HG02938 (cell line): ENCODE data around the gene EPC2.
"Not testable (repeated sequence)": the region's sequence is repeated elsewhere in the genome, so short reads cannot be mapped to it uniquely, and the experiment has no call there.

ENCODE experiments used
- ATAC-seq: cut with Tn5 transposase; IDR thresholded peaks from one replicate; pipeline ENCODE4 v1.9.1; 2021; ENCODE audit warnings: mild to moderate bottlenecking, moderate library complexity; ENCODE audit not compliant: unreplicated experiment

The EPC2 gene

GRCh38 chr2:148670773-148671172 lies 26.2 kb downstream of the EPC2 start:
- ATAC-seq = no peak

GRCh38 chr2:148674063-148675020 lies 29.8 kb downstream of the EPC2 start:
- ATAC-seq = no peak

- ATAC-seq = no peak
Measured at GRCh38 chr2:148675708-148676107, 31.2 kb downstream of the EPC2 start.

DNA sequence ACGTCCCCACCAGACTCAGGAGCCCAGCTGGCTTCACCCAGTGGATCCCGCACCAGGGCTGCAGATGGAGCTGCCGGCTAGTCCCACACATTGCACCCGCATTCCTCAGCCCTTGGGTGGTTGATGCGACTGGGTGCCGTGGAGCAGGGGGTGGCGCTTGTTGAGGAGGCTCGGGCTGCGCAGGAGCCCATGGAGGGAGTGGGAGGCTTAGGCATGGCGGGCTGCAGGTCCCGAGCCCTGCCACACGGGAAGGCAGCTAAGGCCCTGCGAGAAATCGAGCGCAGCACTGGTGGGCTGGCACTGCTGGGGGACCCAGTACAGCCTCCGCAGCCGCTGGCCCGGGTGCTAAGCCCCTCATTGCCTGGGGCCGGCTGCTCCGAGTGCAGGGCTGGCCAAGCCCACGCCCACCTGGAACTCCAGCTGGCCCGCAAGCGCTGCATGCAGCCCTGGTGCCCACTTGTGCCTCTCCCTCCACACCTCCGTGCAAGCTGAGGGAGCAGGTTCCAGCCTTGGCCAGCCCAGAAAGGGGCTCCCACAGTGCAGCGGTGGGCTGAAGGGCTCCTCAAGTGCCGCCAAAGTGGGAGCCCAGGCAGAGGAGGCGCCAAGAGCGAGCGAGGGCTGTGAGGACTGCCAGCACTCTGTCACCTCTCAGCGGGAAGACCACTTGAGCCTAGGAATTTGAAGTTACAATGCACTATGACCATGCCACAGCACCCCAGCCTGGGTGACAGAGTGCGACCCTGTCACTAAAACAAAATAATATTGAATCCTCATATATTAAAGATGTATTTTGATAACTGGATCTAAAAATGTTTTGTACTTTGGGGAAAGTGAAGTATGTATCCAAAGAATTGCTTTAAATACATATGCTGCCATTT lies 34.0 kb downstream of the EPC2 start:
- ATAC-seq = not testable (repeated sequence)

DNA sequence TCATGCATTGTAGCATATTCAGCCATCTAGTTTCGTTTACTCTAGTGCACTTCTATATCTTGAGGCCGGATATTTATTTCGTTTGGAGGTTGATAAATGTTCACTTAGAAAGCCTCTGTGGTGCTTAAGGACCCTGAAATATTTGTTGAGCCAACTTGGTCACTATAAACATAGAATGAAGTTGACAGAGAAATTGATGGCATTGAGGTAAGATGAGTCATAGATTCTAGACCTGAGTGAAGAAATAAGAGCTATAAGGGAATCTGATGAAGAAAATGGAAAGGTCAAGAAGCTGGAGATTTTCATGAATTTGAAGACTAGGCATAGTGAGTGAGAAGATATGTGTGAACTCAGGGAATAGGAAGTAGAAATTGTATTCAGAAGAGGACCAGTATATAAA lies 35.9 kb downstream of the EPC2 start:
- ATAC-seq = no peak

DNA sequence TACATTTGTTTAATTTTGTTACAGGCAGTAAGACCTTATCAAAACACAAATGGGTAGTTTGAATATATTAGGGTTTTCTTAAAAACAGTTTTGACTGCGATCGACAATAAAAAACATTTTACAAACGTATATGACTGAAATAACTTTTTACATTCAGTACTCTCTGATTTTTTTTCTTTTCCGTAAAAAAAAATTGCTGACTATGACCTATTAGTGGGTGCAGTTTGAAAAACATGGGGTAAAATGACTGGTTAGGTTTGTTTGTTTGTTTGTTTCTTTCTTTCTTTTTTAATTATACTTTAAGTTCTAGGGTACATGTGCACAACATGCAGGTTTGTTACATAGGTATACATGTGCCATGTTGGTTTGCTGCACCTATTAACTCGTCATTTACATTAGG lies 36.9 kb downstream of the EPC2 start:
- no peak for ATAC-seq

DNA sequence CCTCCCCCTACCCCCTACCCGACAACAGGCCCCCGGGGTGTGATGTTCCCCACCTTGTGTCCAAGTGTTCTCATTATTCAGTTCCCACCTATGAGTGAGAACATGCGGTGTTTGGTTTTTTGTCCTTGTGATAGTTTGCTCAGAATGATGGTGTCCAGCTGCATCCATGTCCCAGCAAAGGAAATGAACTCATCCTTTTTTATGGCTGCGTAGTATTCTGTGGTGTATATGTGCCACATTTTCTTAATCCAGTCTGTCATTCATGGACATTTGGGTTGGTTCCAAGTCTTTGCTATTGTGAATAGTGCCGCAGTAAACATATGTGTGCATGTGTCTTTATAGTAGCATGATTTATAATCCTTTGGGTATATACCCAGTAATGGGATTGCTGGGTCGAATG lies 37.3 kb downstream of the EPC2 start:
- not testable (repeated sequence) for ATAC-seq

- no peak for ATAC-seq
Measured at GRCh38 chr2:148684507-148684906, 40.0 kb downstream of the EPC2 start.

- ATAC-seq = no peak
Measured at GRCh38 chr2:148687543-148687942, 43.0 kb downstream of the EPC2 start.

DNA sequence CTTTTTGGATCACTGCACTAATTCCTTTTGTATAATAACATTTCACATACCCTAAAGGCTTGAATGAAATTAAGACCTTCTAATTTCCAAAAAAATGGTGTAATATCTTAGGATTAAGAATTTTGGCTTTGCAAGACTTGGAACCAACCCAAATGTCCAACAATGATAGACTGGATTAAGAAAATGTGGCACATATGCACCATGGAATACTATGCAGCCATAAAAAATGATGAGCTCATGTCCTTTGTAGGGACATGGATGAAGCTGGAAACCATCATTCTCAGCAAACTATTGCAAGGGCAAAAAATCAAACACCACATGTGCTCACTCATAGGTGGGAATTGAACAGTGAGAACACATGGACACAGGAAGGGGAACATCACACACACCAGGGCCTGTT lies 43.5 kb downstream of the EPC2 start:
- not testable (repeated sequence) for ATAC-seq

GRCh38 chr2:148696985-148697384 lies 52.4 kb downstream of the EPC2 start:
- no peak for ATAC-seq

DNA sequence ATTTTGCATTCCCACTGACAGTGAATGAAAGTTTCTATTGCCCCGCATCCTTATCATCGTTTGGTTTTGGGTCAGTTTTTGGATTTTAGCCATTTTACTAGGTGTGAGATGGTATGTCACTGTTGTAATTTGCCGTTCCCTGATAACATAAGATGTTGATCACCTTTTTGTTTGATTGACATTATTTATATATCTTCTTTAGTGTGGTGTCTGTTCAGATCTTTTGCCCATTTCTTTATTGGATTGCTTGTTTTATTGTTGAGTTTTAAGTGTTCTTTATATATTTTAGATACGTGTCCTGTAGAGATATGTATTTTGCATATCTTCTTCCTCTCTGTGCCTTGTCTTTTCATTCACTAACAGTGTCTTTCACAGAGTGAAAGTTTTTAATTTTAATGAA lies 55.3 kb downstream of the EPC2 start:
- ATAC-seq = no peak

DNA sequence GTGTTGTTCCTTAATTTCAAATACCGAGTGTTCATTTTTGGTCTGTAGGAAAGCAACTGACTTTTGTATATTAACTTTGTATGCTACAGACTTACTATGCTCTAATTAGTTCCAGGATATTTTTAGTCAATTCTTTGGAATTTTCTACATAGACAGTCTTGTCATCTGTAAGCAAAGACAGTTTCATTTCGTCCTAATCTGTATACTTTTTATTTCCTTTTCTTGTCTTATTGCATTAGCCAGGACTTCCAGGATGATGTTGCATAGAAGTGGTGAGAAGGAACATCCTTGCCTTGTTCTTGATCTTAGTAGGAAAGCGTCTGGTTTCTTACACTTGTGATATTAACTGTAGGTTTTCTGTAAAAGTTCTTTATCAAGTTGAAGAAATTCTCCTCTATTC lies 56.5 kb downstream of the EPC2 start:
- ATAC-seq = no peak

DNA sequence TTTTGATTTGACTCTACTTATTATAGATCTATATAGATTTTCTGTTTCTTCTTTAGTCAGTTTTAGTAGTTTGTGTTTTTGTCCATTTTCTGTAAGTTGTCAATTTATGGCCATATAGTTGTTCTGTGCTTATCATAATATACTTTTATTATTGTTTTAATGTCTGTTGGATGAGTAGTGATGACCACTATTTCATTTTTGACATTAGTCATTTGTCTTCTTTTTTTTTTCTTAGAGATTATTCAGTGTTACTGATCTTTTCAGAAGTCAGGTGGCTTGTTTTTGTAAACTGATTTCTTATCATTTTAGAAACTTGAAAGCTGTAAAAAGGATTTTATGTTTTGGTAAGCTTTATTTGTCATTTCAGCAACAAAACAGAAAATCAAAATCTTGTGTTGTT lies 57.3 kb downstream of the EPC2 start:
- no peak for ATAC-seq

- ATAC-seq = no peak
Measured at GRCh38 chr2:148702475-148702874, 57.9 kb downstream of the EPC2 start.

- ATAC-seq = no peak
Measured at GRCh38 chr2:148704247-148704646, 59.7 kb downstream of the EPC2 start.

DNA sequence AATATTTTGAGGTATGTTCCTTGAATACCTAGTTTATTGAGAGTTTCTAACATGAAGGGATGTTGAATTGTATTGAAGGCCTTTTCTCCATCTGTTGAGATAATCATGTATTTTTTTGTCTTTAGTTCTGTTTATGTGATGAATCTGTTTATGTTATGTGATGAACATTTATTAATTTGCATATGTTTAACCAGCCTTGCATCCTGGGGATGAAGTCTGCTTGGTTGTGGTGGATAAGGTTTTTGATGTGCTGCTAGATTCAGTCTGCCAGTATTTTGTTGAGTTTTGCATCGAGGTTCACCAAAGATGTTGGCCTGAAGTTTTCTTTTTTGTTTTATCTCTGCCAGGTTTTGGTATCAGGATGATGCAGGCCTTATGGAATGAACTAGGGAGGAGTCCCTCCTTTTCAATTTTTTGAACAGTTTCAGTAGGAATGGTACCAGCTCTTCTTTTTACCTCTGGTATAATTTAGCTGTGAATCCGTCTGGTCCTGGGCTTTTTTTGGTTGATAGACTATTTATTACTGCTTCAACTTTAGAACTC lies 71.9 kb downstream of the EPC2 start:
- no peak for ATAC-seq

- ATAC-seq = no peak
Measured at GRCh38 chr2:148718039-148718438, 73.5 kb downstream of the EPC2 start.

DNA sequence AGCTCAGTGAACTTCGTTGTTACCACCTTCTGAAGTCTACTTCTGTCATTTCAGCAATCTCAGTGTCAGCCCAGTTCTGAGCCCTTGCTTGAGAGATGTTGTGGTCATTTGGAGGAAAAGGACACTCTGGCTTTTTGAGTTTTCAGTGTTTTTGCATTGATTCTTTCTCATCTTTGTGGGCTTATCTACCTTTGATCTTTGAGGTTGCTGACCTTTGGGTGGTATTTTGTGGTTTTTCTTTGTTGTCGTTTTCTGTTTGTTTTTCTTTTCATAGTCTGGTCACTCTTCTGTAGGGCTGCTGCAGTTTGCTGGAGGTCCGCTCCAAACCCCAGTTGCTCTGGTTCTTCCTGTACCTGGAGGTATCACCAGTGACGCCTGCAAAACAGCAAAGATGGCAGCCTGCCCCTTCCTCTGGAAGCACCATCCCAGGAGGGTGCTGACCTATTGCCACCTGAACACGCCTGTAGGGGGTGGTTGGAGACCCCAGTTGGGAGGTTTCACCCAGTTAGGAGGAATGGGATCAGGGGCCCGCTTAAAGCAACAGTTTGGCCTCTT lies 74.7 kb downstream of the EPC2 start:
- no peak for ATAC-seq

- ATAC-seq = no peak
Measured at GRCh38 chr2:148719941-148720436, 75.4 kb downstream of the EPC2 start.

- ATAC-seq = no peak
Measured at GRCh38 chr2:148720501-148721001, 76.0 kb downstream of the EPC2 start.
